ENCODE results near the gene CAB39.
"Not testable (repeated sequence)": the region's sequence is repeated elsewhere in the genome, so short reads cannot be mapped to it uniquely, and the experiment has no call there.

The CAB39 gene

GRCh38 chr2:230715201-230715600 lies 2.6 kb downstream of the CAB39 start:
- no peak for DNase-seq (ENCODE audit: low read depth in 2 of 2)

- no peak for DNase-seq (ENCODE audit: low read depth in 2 of 2)
Observed at GRCh38 chr2:230716588-230716987, 3.9 kb downstream of the CAB39 start.

- DNase-seq (ENCODE audit: low read depth in 2 of 2): no peak
Observed at GRCh38 chr2:230717600-230717999, 5.0 kb downstream of the CAB39 start.

- DNase-seq (ENCODE audit: low read depth in 2 of 2): no peak
Observed at GRCh38 chr2:230719340-230719739, 6.7 kb downstream of the CAB39 start.

GRCh38 chr2:230721712-230722111 lies 9.1 kb downstream of the CAB39 start:
- DNase-seq (ENCODE audit: low read depth in 2 of 2): no peak

- DNase-seq (ENCODE audit: low read depth in 2 of 2): no peak
Observed at GRCh38 chr2:230722207-230722885, 9.7 kb downstream of the CAB39 start.

GRCh38 chr2:230723363-230723762 lies 10.7 kb downstream of the CAB39 start:
- no peak for DNase-seq (ENCODE audit: low read depth in 2 of 2)

- DNase-seq (ENCODE audit: low read depth in 2 of 2): not testable (repeated sequence)
Observed at GRCh38 chr2:230724957-230725356, 12.3 kb downstream of the CAB39 start.

GRCh38 chr2:230731512-230731911 lies 18.9 kb downstream of the CAB39 start:
- DNase-seq (ENCODE audit: low read depth in 2 of 2): no peak

GRCh38 chr2:230732914-230733401 lies 20.3 kb downstream of the CAB39 start:
- DNase-seq (ENCODE audit: low read depth in 2 of 2): no peak

GRCh38 chr2:230734247-230735175 lies 21.9 kb downstream of the CAB39 start:
- no peak for DNase-seq (ENCODE audit: low read depth in 2 of 2)

GRCh38 chr2:230735884-230736283 lies 23.2 kb downstream of the CAB39 start:
- DNase-seq (ENCODE audit: low read depth in 2 of 2): no peak

- no peak for DNase-seq (ENCODE audit: low read depth in 2 of 2)
Observed at GRCh38 chr2:230737300-230737699, 24.7 kb downstream of the CAB39 start.

GRCh38 chr2:230737791-230738226 lies 25.2 kb downstream of the CAB39 start:
- DNase-seq (ENCODE audit: low read depth in 2 of 2): no peak

- DNase-seq (ENCODE audit: low read depth in 2 of 2): no peak
Observed at GRCh38 chr2:230738391-230738811, 25.8 kb downstream of the CAB39 start.

- no peak for DNase-seq (ENCODE audit: low read depth in 2 of 2)
Observed at GRCh38 chr2:230738924-230739323, 26.3 kb downstream of the CAB39 start.

- no peak for DNase-seq (ENCODE audit: low read depth in 2 of 2)
Observed at GRCh38 chr2:230739961-230740360, 27.3 kb downstream of the CAB39 start.

GRCh38 chr2:230742781-230743180 lies 30.1 kb downstream of the CAB39 start:
- no peak for DNase-seq (ENCODE audit: low read depth in 2 of 2)

GRCh38 chr2:230746213-230746612 lies 33.6 kb downstream of the CAB39 start:
- no peak for DNase-seq (ENCODE audit: low read depth in 2 of 2)

- DNase-seq (ENCODE audit: low read depth in 2 of 2): no peak
Observed at GRCh38 chr2:230748087-230748486, 35.4 kb downstream of the CAB39 start.

- DNase-seq (ENCODE audit: low read depth in 2 of 2): no peak
Observed at GRCh38 chr2:230749111-230749510, 36.5 kb downstream of the CAB39 start.

- DNase-seq (ENCODE audit: low read depth in 2 of 2): peak in 1 of 2 donors; percentile 2
Observed at GRCh38 chr2:230751062-230751461, 38.4 kb downstream of the CAB39 start.

GRCh38 chr2:230754200-230754599 lies 41.6 kb downstream of the CAB39 start:
- no peak for DNase-seq (ENCODE audit: low read depth in 2 of 2)

All from stimulated activated CD4-positive, alpha-beta T cell treated with anti-CD3 and anti-CD28 coated beads, Interleukin-15, amount 100 ng/mL, for 48 hours (primary cell).